Natural killer cell treated with Interleukin-12 subunit alpha and Interleukin-12 subunit beta and Interleukin-15 and Interleukin-18, amount 100 ng/mL, for 72 hours (primary cell): Measurements from ENCODE around the gene MMP12. TPM values are rescaled to one million over a fixed set of nuclear protein-coding genes. Genes with fewer than 3 reads are reported as not detected.
A peak's percentile ranks its signal among the peaks of the same experiment; 100 is the strongest.

Experiments
- ATAC-seq, 2 donors: fragments of 150-1000 bp; cut with Tn5 transposase in 1 of 2; sonication (Bioruptor Pico), chemical (Tn5 transposase) in 1 of 2; 2 replicates each; pipeline ENCODE4 v1.10.0; 2021
- DNase-seq: peaks from one replicate; pipeline ENCODE4 v3.0.0; 2022; ENCODE audit warnings: low spot score
- H3K27ac Mint-ChIP-seq, 2 donors: 1 replicate in 1 of 2; 2 replicates in 1 of 2; pipeline ENCODE4 v1.8.0; 2022; ENCODE audit warnings: mixed read lengths in 2 of 2, mild to moderate bottlenecking in 1 of 2, moderate library complexity in 1 of 2
- H3K27me3 Mint-ChIP-seq, 2 donors: 1 replicate in 1 of 2; 2 replicates in 1 of 2; pipeline ENCODE4 v1.8.0; 2022; ENCODE audit warnings: mixed read lengths in 2 of 2
- H3K36me3 Mint-ChIP-seq: one replicate; pipeline ENCODE4 v1.8.0; 2022; ENCODE audit warnings: mixed read lengths
- H3K4me1 Mint-ChIP-seq, 2 donors: 1 replicate in 1 of 2; 2 replicates in 1 of 2; pipeline ENCODE4 v1.8.0; 2022; ENCODE audit warnings: low read depth in 2 of 2, mixed read lengths in 2 of 2, mild to moderate bottlenecking in 1 of 2
- H3K4me3 Mint-ChIP-seq: one replicate; pipeline ENCODE4 v1.8.0; 2022; ENCODE audit warnings: mixed read lengths
- H3K9me3 Mint-ChIP-seq: 2 replicates; pipeline ENCODE4 v1.8.0; 2022; ENCODE audit warnings: mixed read lengths
- total RNA-seq, 2 donors: library from RNA; stranded (reverse); gene quantifications; one replicate each; pipeline ENCODE4 v1.2.3, GENCODE V29; 2022

Gene MMP12
- total RNA-seq, 2 donors from 2014 or later = not detected

DNA sequence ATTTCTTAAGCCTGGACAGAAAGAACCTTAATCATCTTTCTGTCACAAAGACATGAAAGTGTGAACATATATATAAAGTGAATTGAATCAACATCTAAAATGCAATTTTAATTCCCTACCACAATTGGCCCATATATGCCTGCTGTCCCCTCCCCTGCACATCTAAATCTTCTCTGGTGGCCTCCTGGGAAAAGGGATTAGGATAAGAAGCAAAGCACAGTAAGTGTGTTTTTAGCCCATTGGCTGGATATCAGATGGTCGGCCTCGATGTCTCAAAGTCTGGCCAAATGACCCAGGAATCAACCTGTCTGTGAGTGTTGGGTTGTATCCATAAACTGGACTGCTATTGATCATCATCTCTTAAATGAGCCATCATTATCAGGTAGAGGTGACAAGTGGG, 37.1 kb downstream of the MMP12 start:
- no peak for ATAC-seq
- DNase-seq = no peak
- Mint-ChIP-seq H3K27me3 (peaks cover 0 to 11% of the 10 kb centered on the region in 2 donors), H3K9me3 (no peaks in the 10 kb centered on the region), H3K4me1 (no peaks in the 10 kb centered on the region), H3K4me3 (no peak overlapping the region), H3K27ac (no peak overlapping the region), H3K36me3 (no peaks in the 10 kb centered on the region)

- Mint-ChIP-seq H3K27me3 (peaks cover 2 to 15% of the 10 kb centered on the region in 2 donors), H3K9me3 (no peaks in the 10 kb centered on the region), H3K27ac (no peak overlapping the region), H3K4me3 (no peak overlapping the region), H3K4me1 (no peaks in the 10 kb centered on the region), H3K36me3 (no peaks in the 10 kb centered on the region)
- no peak for ATAC-seq
- no peak for DNase-seq
Measured at GRCh38 chr11:102837156-102837555, 37.6 kb downstream of the MMP12 start.

GRCh38 chr11:102836290-102836875, 38.4 kb downstream of the MMP12 start:
- H3K27ac Mint-ChIP-seq = no peak overlapping the region
- H3K4me1 Mint-ChIP-seq = no peaks in the 10 kb centered on the region
- H3K36me3 Mint-ChIP-seq = no peaks in the 10 kb centered on the region
- H3K9me3 Mint-ChIP-seq = no peaks in the 10 kb centered on the region
- no peak for ATAC-seq
- peaks cover 6 to 21% of the 10 kb centered on the region in 2 donors for H3K27me3 Mint-ChIP-seq
- no peak for DNase-seq
- no peak overlapping the region for H3K4me3 Mint-ChIP-seq

GRCh38 chr11:102833731-102834130, 41.1 kb downstream of the MMP12 start:
- no peak for ATAC-seq

DNA sequence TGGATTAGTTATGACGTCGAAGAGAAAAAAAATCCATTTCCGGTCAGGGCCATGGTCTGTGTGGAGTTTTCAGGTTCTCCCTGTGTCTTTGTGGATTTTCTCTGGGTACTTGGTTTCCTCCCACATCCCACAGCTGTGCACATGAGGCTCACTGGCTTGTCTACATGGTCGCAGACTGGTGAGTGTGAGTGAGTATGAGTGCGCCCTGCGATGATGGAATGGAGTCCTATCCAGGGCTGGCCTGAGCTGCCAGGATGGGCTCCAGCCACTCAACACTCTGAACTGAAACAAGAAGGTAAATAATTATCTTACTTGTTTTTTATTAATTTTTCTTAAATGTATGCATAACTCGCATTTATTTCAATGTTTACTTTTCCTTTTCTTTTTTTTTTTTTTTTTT, 42.2 kb downstream of the MMP12 start:
- Mint-ChIP-seq H3K4me3 (no peak overlapping the region), H3K9me3 (no peaks in the 10 kb centered on the region), H3K4me1 (no peaks in the 10 kb centered on the region), H3K27ac (no peak overlapping the region), H3K27me3 (peaks cover 15 to 37% of the 10 kb centered on the region in 2 donors), H3K36me3 (no peaks in the 10 kb centered on the region)
- peak in 1 of 2 donors; percentile 45 for ATAC-seq
- DNase-seq = no peak

More at GRCh38 chr11:102833731-102834130, 41.1 kb downstream of the MMP12 start:
- Mint-ChIP-seq H3K36me3 (no peaks in the 10 kb centered on the region), H3K4me3 (no peak overlapping the region), H3K4me1 (no peaks in the 10 kb centered on the region), H3K27ac (no peak overlapping the region), H3K27me3 (peaks cover 15 to 37% of the 10 kb centered on the region in 2 donors), H3K9me3 (no peaks in the 10 kb centered on the region)
- no peak for DNase-seq

DNA sequence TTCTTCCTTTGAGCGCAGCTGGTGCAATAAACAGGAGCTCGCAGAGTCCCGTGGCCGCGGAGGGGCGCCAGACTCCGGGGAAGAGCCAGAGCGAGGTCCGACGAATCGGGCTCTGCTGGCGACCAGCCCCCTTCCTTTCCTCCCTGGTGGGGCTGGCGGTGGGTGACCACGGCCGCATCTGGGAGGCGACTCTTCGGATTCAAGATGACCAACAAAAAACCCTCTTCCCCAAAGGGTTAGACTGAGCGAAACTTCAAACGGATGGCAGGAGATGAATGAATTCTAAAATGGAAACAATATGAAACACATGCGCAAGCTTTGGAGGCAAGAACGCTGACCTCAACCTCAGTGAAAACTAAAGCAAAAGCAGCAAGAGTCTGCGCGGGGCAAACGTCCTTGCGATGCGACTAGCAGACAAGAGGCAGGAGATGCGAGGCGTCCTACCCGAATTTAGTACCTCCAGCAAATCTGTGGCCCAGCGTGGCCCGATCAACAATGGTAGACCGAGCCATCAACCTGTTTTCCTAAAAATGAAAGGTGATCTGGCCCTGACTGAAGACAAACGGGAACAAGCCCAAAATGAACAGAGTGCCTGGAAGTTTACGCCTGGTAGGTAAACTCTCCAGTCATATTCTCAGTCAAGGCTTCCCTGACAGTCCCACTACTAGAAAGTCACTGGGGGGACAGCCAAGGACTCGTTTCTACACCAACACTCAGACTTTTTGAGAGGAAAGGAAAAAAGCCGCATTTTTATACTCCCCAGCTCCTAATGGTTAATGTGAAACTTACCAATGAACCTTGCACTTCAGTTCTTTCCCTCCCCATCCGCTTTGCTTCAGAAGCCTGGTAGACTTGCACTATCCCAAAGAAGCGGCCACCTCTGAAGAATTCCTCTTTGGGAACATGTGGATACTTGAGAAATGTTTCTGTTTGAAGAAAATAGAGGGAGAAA, 43.0 kb downstream of the MMP12 start:
- peaks cover 15 to 37% of the 10 kb centered on the region in 2 donors for H3K27me3 Mint-ChIP-seq
- no peaks in the 10 kb centered on the region for H3K9me3 Mint-ChIP-seq
- no peaks in the 10 kb centered on the region for H3K4me1 Mint-ChIP-seq
- no peak overlapping the region for H3K4me3 Mint-ChIP-seq
- no peak overlapping the region for H3K27ac Mint-ChIP-seq
- no peaks in the 10 kb centered on the region for H3K36me3 Mint-ChIP-seq
- no peak for DNase-seq
- no peak for ATAC-seq

DNA sequence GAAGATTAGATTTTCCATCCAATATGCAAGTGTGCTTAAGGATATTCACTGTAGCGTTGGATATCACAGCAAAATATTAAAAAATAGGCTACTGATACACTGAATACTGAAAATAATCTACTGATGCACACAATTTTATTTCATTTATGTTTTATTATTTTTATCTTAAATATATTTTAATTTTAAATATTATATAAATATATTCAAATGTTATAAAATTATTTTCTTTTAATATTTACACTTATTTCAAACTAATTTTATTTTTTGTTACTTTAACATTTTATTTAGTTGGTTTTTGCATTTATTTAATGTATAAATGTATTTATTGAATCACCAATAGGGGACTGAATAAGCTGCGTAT, 43.7 kb downstream of the MMP12 start:
- no peak overlapping the region for H3K27ac Mint-ChIP-seq
- no peaks in the 10 kb centered on the region for H3K36me3 Mint-ChIP-seq
- H3K4me1 Mint-ChIP-seq = no peaks in the 10 kb centered on the region
- H3K4me3 Mint-ChIP-seq = no peak overlapping the region
- no peaks in the 10 kb centered on the region for H3K9me3 Mint-ChIP-seq
- no peak for DNase-seq
- ATAC-seq = no peak
- peaks cover 15 to 37% of the 10 kb centered on the region in 2 donors for H3K27me3 Mint-ChIP-seq

- no peak for ATAC-seq
- H3K27ac Mint-ChIP-seq = no peak overlapping the region
- no peaks in the 10 kb centered on the region for H3K9me3 Mint-ChIP-seq
- no peaks in the 10 kb centered on the region for H3K4me1 Mint-ChIP-seq
- peaks cover 15 to 36% of the 10 kb centered on the region in 2 donors for H3K27me3 Mint-ChIP-seq
- DNase-seq = no peak
- H3K4me3 Mint-ChIP-seq = no peak overlapping the region
- no peaks in the 10 kb centered on the region for H3K36me3 Mint-ChIP-seq
Measured at GRCh38 chr11:102830001-102830727, 44.6 kb downstream of the MMP12 start.

DNA sequence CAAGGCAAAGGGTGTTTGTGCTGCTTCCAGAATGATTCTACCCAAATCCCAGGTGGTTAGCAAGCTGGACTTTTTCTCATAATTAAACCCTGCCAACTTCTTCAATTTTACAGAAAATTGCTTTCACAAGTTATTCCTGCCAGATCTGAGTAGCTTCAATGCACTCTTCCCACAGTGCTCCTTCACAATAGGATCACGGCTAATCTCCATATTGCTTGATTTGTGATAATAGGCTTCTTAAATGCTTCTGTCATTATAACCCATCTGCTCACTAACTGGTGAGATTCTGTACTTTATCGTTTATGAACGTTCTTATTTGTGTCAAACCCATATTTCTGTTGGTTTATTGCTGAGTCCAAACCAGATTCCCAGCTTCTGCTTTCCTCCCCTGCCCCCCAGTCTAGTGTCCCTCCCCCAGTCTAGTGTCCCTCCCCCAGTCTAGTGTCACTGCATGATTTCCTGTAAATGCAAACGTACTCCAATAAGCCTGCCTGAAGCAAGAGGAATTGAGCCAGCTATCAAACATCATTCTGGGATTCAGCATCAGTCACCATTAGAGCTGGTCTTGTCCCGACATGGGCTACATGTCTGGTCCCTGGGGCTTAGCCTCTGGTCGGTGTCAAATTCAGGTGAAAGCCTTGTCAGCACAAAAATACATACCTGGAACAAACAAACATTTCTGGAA, 45.3 kb downstream of the MMP12 start:
- no peak overlapping the region for H3K4me3 Mint-ChIP-seq
- H3K4me1 Mint-ChIP-seq = no peaks in the 10 kb centered on the region
- peaks cover 15 to 29% of the 10 kb centered on the region in 2 donors for H3K27me3 Mint-ChIP-seq
- no peaks in the 10 kb centered on the region for H3K9me3 Mint-ChIP-seq
- H3K36me3 Mint-ChIP-seq = no peaks in the 10 kb centered on the region
- ATAC-seq (no peak), DNase-seq (no peak)
- no peak overlapping the region for H3K27ac Mint-ChIP-seq

DNA sequence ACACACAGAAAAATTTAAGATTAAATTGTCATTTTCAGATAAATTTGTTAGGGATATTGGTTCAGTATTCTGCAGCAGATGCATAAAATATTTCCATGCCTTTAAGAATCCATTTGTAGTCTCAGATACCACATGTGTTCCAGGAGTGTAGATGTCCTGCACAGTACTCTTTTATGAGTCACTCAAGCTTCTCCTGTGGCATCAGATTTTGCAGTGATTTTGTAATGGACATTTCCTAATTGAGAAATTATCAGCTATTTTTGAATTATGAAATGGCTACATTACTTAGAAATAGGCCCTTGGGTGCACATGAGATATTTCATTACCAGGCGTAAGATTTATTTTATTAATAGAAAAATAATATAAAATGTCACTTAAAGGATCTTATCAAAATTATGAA, 50.2 kb downstream of the MMP12 start:
- no peak for ATAC-seq
- Mint-ChIP-seq H3K4me1 (no peaks in the 10 kb centered on the region), H3K27ac (no peak overlapping the region), H3K4me3 (no peak overlapping the region), H3K36me3 (no peaks in the 10 kb centered on the region), H3K9me3 (no peaks in the 10 kb centered on the region), H3K27me3 (peaks cover under 1 to 4% of the 10 kb centered on the region in 2 donors)
- no peak for DNase-seq

DNA sequence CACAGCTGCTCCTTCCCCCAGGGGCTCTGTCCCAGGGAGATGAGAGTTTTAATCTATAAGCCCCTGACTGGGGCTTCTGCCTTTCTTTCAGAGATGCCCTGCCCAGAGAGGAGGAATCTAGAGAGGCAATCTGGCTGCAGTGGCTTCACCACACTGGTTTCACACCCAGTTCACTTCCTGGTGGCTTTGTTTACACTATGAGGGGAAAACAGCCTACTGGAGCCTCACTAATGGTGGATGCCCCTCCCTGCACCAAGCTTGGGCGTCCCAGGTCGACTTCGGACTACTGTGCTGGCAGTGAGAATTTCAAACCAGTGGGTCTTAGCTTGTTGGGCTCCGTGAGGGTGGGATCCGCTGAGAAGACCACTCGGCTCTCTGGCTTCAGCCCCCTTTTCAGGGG, 55.3 kb downstream of the MMP12 start:
- no peak for ATAC-seq
- Mint-ChIP-seq H3K4me3 (no peak overlapping the region), H3K27ac (no peak overlapping the region), H3K36me3 (peaks cover 8% of the 10 kb centered on the region), H3K9me3 (peaks cover 20% of the 10 kb centered on the region), H3K4me1 (no peaks in the 10 kb centered on the region), H3K27me3 (peaks cover 0 to 14% of the 10 kb centered on the region in 2 donors)
- no peak for DNase-seq

DNA sequence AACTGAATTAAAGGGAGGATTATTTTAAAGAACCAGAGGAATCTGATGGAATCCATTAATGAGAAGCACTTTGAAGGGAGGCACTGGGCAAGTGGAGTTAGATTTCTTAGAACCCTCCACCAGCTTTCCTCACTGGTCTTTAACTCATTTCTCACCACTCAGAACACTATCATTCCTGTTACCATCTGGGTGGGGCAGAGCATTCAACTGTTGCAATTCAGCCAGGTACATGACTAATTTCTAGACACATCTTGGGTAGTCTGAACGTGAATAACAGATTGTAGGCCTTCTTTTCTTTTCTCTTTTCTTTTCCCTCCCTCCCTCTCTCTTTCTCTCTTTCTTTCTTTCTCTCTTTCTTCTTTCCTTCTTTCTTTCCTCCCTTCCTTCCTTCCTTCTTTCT, 61.3 kb downstream of the MMP12 start:
- peaks cover 19% of the 10 kb centered on the region for H3K9me3 Mint-ChIP-seq
- ATAC-seq = no peak
- no peaks in the 10 kb centered on the region for H3K4me1 Mint-ChIP-seq
- H3K27me3 Mint-ChIP-seq = peaks cover 7 to 16% of the 10 kb centered on the region in 2 donors
- H3K27ac Mint-ChIP-seq = no peak overlapping the region
- no peak for DNase-seq
- H3K4me3 Mint-ChIP-seq = no peak overlapping the region
- H3K36me3 Mint-ChIP-seq = peaks cover 7% of the 10 kb centered on the region
